NCI-H2227 (cell line): ENCODE data around the gene NIT1.
"Not testable (repeated sequence)": the region's sequence is repeated elsewhere in the genome, so short reads cannot be mapped to it uniquely, and the experiment has no call there.

ENCODE experiments used
- DNase-seq: peaks from one replicate; lab custom pipeline; 2025; ENCODE audit not compliant: unreplicated experiment; lab: John Stamatoyannopoulos, UW

The NIT1 gene

GRCh38 chr1:161111527-161111926 lies 6.4 kb upstream of the NIT1 start:
- DNase-seq: no peak

GRCh38 chr1:161113915-161114314 lies 4.0 kb upstream of the NIT1 start:
- DNase-seq: no peak

GRCh38 chr1:161114556-161114955 lies 3.3 kb upstream of the NIT1 start:
- no peak for DNase-seq

- no peak for DNase-seq
Observed at GRCh38 chr1:161115132-161115711, 2.7 kb upstream of the NIT1 start.

GRCh38 chr1:161115961-161116360 lies 1.9 kb upstream of the NIT1 start:
- not testable (repeated sequence) for DNase-seq

GRCh38 chr1:161119092-161119903 lies 1.4 kb downstream of the NIT1 start:
- peak; percentile 64 for DNase-seq

- DNase-seq: no peak
Observed at GRCh38 chr1:161121042-161121650, 3.2 kb downstream of the NIT1 start.

- DNase-seq: no peak
Observed at GRCh38 chr1:161121834-161122233, 3.9 kb downstream of the NIT1 start.

GRCh38 chr1:161122967-161123366 lies 5.1 kb downstream of the NIT1 start:
- DNase-seq: no peak

- no peak for DNase-seq
Observed at GRCh38 chr1:161127649-161128048, 9.7 kb downstream of the NIT1 start.

GRCh38 chr1:161128591-161129420 lies 10.9 kb downstream of the NIT1 start:
- DNase-seq: no peak

GRCh38 chr1:161130266-161130665 lies 12.4 kb downstream of the NIT1 start:
- DNase-seq: no peak

GRCh38 chr1:161131523-161132409 lies 13.9 kb downstream of the NIT1 start:
- peak; percentile 27 for DNase-seq

- DNase-seq: peak; percentile 97
Observed at GRCh38 chr1:161132410-161133219, 14.7 kb downstream of the NIT1 start, which contains the start of gene DEDD. DEDD (minus strand) TSS chr1:161132667; CDS start chr1:161124462, 8,205 bp downstream.

GRCh38 chr1:161133220-161133740 lies 15.4 kb downstream of the NIT1 start:
- DNase-seq: peak; percentile 51

GRCh38 chr1:161137881-161138280 lies 20.0 kb downstream of the NIT1 start:
- DNase-seq: no peak

- no peak for DNase-seq
Observed at GRCh38 chr1:161138431-161138830, 20.5 kb downstream of the NIT1 start.

- DNase-seq: peak; percentile 36
Observed at GRCh38 chr1:161139766-161140165, 21.9 kb downstream of the NIT1 start.

GRCh38 chr1:161140755-161141400 lies 23.0 kb downstream of the NIT1 start:
- no peak for DNase-seq
